Suprapubic skin (tissue), 3 donors: Measurements from ENCODE around the gene CFAP68.

Experiments used
- CTCF ChIP-seq, 2 donors: fragments of 200-600 bp in 1 of 2; fragments of 450-650 bp in 1 of 2; sonication (generic) in 1 of 2; IDR thresholded peaks; one replicate each; pipeline ENCODE4 v1.5.1; 2016 to 2019; ENCODE audit warnings: antibody characterized with exemption in 2 of 2, mild to moderate bottlenecking in 1 of 2, moderate library complexity in 1 of 2
- EP300 ChIP-seq: sonication (generic); formaldehyde crosslinking; IDR thresholded peaks from one replicate; pipeline ENCODE4 v1.6.1; 2017; ENCODE audit warnings: antibody characterized with exemption

DNA sequence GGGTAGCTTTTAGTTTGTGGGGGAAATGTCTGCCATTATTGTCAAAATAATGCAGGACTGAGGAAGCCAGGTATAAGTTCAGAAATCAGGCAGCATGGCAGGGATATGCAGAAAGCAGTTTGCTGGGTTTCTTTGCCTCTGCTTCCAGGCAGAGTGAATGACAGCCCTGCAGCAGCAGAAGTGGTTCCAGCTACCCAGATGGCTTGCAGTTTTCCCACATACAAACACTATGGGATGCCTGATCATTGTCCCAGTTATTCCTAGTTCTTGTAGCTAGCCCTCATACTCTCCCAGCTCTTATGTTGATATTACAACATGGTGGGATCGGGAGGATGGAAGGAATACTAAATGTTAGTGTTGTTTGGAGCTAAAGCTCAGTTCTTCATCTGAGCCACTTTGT is 55.0 kb downstream of the CFAP68 start:
- TF ChIP-seq EP300 (no peak), CTCF (IDR thresholded peaks at IDR 0.05) (no peak)
